ACC112 (cell line): Measurements from ENCODE around the gene MUC13.
"Not testable (repeated sequence)": the region's sequence is repeated elsewhere in the genome, so short reads cannot be mapped to it uniquely, and the experiment has no call there.

Experiments used
- H2AFZ ChIP-seq: fragments of 200-600 bp; sonication (generic); one replicate; pipeline ENCODE4 v1.6.0; 2017; ENCODE audit warnings: antibody characterized with exemption, low read length; ENCODE audit not compliant: unreplicated experiment
- H3K27ac ChIP-seq: fragments of 200-600 bp; sonication (generic); 2 replicates; pipeline ENCODE4 v1.5.1; 2014; ENCODE audit warnings: low read depth, mild to moderate bottlenecking, antibody characterized with exemption, low read length, moderate library complexity
- H3K27me3 ChIP-seq: fragments of 200-600 bp; sonication (generic); 2 replicates; pipeline ENCODE4 v1.6.1; 2014; ENCODE audit warnings: mild to moderate bottlenecking, antibody characterized with exemption, low read length, moderate library complexity, mixed read lengths; ENCODE audit not compliant: insufficient read depth
- H3K36me3 ChIP-seq: fragments of 200-600 bp; sonication (generic); 2 replicates; pipeline ENCODE4 v1.6.1; 2016; ENCODE audit warnings: mild to moderate bottlenecking, antibody characterized with exemption, low read length, moderate library complexity, mixed read lengths; ENCODE audit not compliant: insufficient read depth
- H3K4me1 ChIP-seq: fragments of 200-600 bp; sonication (generic); one replicate; pipeline ENCODE4 v1.6.1; 2016; ENCODE audit warnings: low read length, mixed read lengths; ENCODE audit not compliant: insufficient read depth, unreplicated experiment, control insufficient read depth
- H3K4me3 ChIP-seq: fragments of 200-600 bp; sonication (generic); 2 replicates; pipeline ENCODE4 v1.5.1; 2014; ENCODE audit warnings: mild to moderate bottlenecking, low read depth, low read length
- H3K79me2 ChIP-seq: fragments of 200-600 bp; sonication (generic); one replicate; pipeline ENCODE4 v1.6.0; 2016; ENCODE audit warnings: low read length; ENCODE audit not compliant: control insufficient read depth, unreplicated experiment, insufficient read depth

Gene MUC13

GRCh38 chr3:124967964-124968363, 33.4 kb upstream of the MUC13 start:
- Histone ChIP-seq H2AFZ (no peak overlapping the region), H3K4me3 (no peak overlapping the region), H3K27me3 (no peaks in the 10 kb centered on the region), H3K4me1 (peaks cover 4% of the 10 kb centered on the region), H3K27ac (no peak overlapping the region), H3K36me3 (peaks cover 31% of the 10 kb centered on the region; the same call in 1 of the 2 replicates), H3K79me2 (no peaks in the 10 kb centered on the region)

- H3K36me3 ChIP-seq, result peaks cover 26% of the 10 kb centered on the region; the same call in 1 of the 2 replicates
- H3K27me3 ChIP-seq, result no peaks in the 10 kb centered on the region
- H2AFZ ChIP-seq, result no peak overlapping the region
- H3K4me3 ChIP-seq, result no peak overlapping the region
- no peak overlapping the region for H3K27ac ChIP-seq
- no peaks in the 10 kb centered on the region for H3K79me2 ChIP-seq
- peaks cover 4% of the 10 kb centered on the region for H3K4me1 ChIP-seq
These were observed 32.2 kb upstream of the MUC13 start for GRCh38 chr3:124966521-124967445.

- no peak overlapping the region for H3K4me3 ChIP-seq
- H3K79me2 ChIP-seq, result no peaks in the 10 kb centered on the region
- H3K36me3 ChIP-seq, result peaks cover 23% of the 10 kb centered on the region; the same call in 1 of the 2 replicates
- H2AFZ ChIP-seq, result no peak overlapping the region
- no peaks in the 10 kb centered on the region for H3K27me3 ChIP-seq
- H3K27ac ChIP-seq, result no peak overlapping the region
- peaks cover 4% of the 10 kb centered on the region for H3K4me1 ChIP-seq
These were observed 30.9 kb upstream of the MUC13 start for GRCh38 chr3:124965413-124965812.

GRCh38 chr3:124964387-124964786, 29.8 kb upstream of the MUC13 start:
- H3K27me3 ChIP-seq, result no peaks in the 10 kb centered on the region
- no peak overlapping the region for H3K4me3 ChIP-seq
- H3K27ac ChIP-seq, result no peak overlapping the region
- peaks cover 4% of the 10 kb centered on the region for H3K4me1 ChIP-seq
- H3K36me3 ChIP-seq, result peaks cover 12% of the 10 kb centered on the region; the same call in 1 of the 2 replicates
- no peak overlapping the region for H2AFZ ChIP-seq
- no peaks in the 10 kb centered on the region for H3K79me2 ChIP-seq

DNA sequence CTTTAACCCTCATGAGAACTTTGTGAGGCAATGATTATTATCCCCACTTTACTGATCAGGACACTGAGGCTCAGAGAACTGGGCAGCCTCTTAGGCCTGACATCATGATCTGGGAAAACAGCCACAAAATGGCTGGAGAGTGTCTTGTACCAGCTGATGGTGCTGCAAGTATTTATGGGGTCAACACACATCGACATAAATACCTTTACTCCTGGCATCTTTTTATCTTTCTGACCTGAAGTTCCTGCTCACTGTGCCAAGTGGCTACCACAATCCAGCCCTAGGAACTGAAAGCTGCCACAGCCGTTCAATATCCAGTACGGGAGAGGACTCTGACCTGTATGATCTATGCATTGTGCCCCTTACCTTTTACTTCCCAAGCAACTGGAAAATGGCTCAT, 29.2 kb upstream of the MUC13 start:
- Histone ChIP-seq H3K27me3 (no peaks in the 10 kb centered on the region), H3K27ac (no peak overlapping the region), H3K36me3 (peaks cover 6% of the 10 kb centered on the region; the same call in 1 of the 2 replicates), H2AFZ (no peak overlapping the region), H3K4me1 (peaks cover 4% of the 10 kb centered on the region), H3K4me3 (no peak overlapping the region), H3K79me2 (no peaks in the 10 kb centered on the region)

- H3K27ac ChIP-seq, result no peak overlapping the region
- H2AFZ ChIP-seq, result no peak overlapping the region
- peaks cover 4% of the 10 kb centered on the region for H3K4me1 ChIP-seq
- H3K4me3 ChIP-seq, result no peak overlapping the region
- H3K79me2 ChIP-seq, result no peaks in the 10 kb centered on the region
- H3K36me3 ChIP-seq, result peaks cover 6% of the 10 kb centered on the region; the same call in 1 of the 2 replicates
- no peaks in the 10 kb centered on the region for H3K27me3 ChIP-seq
These were observed 27.9 kb upstream of the MUC13 start for GRCh38 chr3:124962403-124962940.

DNA sequence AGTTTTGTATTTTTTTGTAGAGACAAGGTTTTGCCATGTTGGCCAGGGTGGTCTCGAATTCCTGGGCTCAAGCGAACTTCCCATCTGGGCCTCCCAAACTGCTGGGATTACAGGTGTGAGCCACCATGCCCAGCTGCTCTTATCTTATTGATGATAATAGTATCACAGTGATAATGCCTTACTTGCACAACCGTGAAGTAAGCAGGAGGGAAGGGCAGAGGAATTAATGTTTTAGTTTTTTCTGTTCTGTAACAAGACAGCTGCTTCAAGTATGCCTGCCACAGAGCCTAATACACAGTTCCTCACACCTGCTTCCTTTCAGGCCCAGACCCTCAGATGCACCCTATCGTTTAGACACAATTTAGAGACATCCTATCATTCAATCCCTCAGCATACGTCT, 26.1 kb upstream of the MUC13 start:
- Histone ChIP-seq H3K27me3 (no peaks in the 10 kb centered on the region), H3K4me1 (no peaks in the 10 kb centered on the region), H3K27ac (no peak overlapping the region), H3K79me2 (no peaks in the 10 kb centered on the region), H3K36me3 (no peaks in the 10 kb centered on the region), H3K4me3 (no peak overlapping the region), H2AFZ (no peak overlapping the region)

- H3K27me3 ChIP-seq, result no peaks in the 10 kb centered on the region
- H3K27ac ChIP-seq, result no peak overlapping the region
- no peaks in the 10 kb centered on the region for H3K4me1 ChIP-seq
- no peak overlapping the region for H3K4me3 ChIP-seq
- H3K79me2 ChIP-seq, result no peaks in the 10 kb centered on the region
- no peaks in the 10 kb centered on the region for H3K36me3 ChIP-seq
- H2AFZ ChIP-seq, result no peak overlapping the region
These were observed 25.6 kb upstream of the MUC13 start for GRCh38 chr3:124960105-124960504.

GRCh38 chr3:124957951-124958350, 23.4 kb upstream of the MUC13 start:
- not testable (repeated sequence) for H3K27ac ChIP-seq, H3K27me3 ChIP-seq, H2AFZ ChIP-seq, H3K4me3 ChIP-seq, H3K4me1 ChIP-seq, H3K36me3 ChIP-seq, H3K79me2 ChIP-seq

- no peaks in the 10 kb centered on the region for H3K27me3 ChIP-seq
- no peaks in the 10 kb centered on the region for H3K36me3 ChIP-seq
- no peak overlapping the region for H3K4me3 ChIP-seq
- H2AFZ ChIP-seq, result no peak overlapping the region
- no peaks in the 10 kb centered on the region for H3K79me2 ChIP-seq
- no peaks in the 10 kb centered on the region for H3K4me1 ChIP-seq
- H3K27ac ChIP-seq, result no peak overlapping the region
These were observed 17.8 kb upstream of the MUC13 start for GRCh38 chr3:124952282-124952855.
